NB4 (cell line): ENCODE measurements around the gene TNNI3K.

ENCODE experiments used
- DNase-seq: peaks from one replicate; pipeline ENCODE4 v3.0.0; 2010; ENCODE audit warnings: low read depth
- H3K4me3 ChIP-seq: one replicate; pipeline ENCODE4 v1.5.1; 2011; ENCODE audit warnings: mild to moderate bottlenecking, low read depth, low read length, moderate library complexity
- CTCF ChIP-seq: IDR thresholded peaks from one replicate; pipeline ENCODE4 v1.5.1; 2012; ENCODE audit warnings: low read depth, low read length
- MYC ChIP-seq: IDR thresholded peaks from 2 replicates; pipeline ENCODE4 v1.6.1; 2011; ENCODE audit warnings: low read depth, low read length
- POLR2A ChIP-seq: IDR thresholded peaks from 2 replicates; pipeline ENCODE4 v1.6.1; 2011; ENCODE audit warnings: mild to moderate bottlenecking; ENCODE audit not compliant: insufficient read length; ENCODE audit errors: extremely low read depth
- TF ChIP-seq, protein P1 (sequence below): IDR thresholded peaks from 2 replicates; pipeline ENCODE4 v1.6.1; 2011; ENCODE audit warnings: low read depth, low read length

TNNI3K gene

DNA sequence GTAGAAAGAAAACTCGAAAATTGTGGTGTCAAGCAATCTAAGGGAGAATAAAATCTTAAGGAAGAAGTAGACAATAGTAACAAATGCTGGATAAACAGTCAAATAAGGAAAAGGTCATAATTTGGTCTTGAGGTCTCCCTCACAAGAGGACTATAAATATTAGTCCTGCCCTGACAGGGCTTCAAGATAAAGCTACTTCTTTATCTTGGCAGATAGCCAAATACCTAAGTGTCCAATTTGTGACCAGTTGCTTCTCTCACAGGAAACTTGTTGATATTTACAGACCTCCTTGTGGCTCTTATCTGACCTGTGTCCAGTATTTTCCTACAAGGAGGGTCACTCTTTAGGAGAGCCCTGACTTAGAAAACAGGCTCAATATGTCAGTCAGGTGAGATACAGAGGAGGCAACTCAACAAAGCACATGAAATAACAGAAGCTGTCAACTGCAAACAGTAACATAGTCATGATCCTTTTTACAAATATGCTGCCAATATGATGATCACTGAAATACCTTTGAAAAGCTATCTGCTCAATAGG lies 88.8 kb downstream of the TNNI3K start:
- no peak overlapping the region for H3K4me3 ChIP-seq
- no peak for DNase-seq
- no peak for TF ChIP-seq CTCF
- no peak for TF ChIP-seq MYC
- TF ChIP-seq POLR2A = no peak
- TF ChIP-seq, protein P1, sequence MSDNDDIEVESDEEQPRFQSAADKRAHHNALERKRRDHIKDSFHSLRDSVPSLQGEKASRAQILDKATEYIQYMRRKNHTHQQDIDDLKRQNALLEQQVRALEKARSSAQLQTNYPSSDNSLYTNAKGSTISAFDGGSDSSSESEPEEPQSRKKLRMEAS = no peak

GRCh38 chr1:74324684-74325448 lies 89.7 kb downstream of the TNNI3K start:
- DNase-seq = no peak
- no peak overlapping the region for H3K4me3 ChIP-seq
- TF ChIP-seq, protein P1 = no peak
- TF ChIP-seq CTCF = no peak
- no peak for TF ChIP-seq MYC
- TF ChIP-seq POLR2A = no peak

DNA sequence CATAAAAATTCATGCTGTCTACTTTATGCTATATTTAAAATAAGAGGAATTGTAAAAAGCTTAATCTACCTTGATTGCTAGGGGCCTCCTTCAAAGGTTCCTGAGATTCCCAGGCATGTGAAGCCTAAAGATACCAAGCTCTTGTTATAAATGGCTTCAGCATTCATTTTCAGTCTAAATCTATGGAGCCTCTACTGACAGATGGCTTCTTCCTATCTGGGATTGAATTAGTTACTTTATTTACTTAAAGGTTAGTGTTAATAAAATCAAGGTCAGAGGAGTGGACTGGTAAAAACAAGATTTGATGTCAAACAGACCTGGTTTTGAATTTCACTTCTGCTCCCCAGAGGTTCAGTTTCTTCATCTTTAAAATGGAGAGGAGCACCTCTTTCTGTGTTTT lies 93.7 kb downstream of the TNNI3K start:
- TF ChIP-seq POLR2A (no peak), CTCF (no peak), MYC (no peak)
- TF ChIP-seq, protein P1 = no peak
- H3K4me3 ChIP-seq = no peak overlapping the region
- DNase-seq = no peak

DNA sequence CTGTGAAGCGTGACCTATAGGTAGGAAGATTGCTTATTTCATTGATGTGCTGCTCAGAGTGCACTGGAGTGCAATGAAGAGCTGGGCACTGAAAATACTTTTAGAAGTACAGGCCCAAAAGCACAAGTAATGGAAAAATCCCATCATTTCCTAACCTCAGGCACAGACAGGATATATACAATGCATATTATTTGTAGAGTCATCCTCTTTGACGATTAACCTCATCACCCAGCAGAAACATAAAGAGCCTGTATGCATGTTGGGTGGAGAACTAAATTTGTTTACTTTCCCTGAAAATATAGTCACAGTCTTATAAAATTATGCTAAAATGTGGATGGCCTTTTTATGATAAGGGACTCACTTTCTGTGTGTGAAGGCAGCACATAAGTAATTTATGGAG lies 98.1 kb downstream of the TNNI3K start:
- H3K4me3 ChIP-seq = no peak overlapping the region
- DNase-seq = no peak
- TF ChIP-seq, protein P1 = no peak
- TF ChIP-seq POLR2A = no peak
- no peak for TF ChIP-seq MYC
- no peak for TF ChIP-seq CTCF

DNA sequence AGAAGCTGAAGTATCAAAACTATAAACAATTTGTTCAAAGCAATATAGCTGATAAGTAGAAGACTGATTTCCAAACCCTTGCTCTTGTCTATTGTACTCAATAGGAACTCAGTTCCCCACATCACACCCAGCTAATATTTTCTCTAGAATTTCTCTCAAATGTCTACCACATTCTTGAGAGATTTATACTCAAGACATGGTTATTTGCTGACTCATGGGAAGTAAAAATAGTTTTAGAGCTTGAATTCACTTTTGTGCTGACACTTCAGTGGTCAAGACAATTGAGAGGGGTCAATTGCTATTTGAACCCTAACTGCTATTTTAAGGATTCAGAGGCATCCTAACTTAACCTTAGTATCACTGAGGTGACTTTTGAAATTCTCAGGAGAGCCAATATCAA lies 99.0 kb downstream of the TNNI3K start:
- TF ChIP-seq CTCF (no peak), MYC (no peak), POLR2A (no peak)
- TF ChIP-seq, protein P1 = no peak
- H3K4me3 ChIP-seq = no peak overlapping the region
- DNase-seq = no peak
